AG04449 (cell line): ENCODE measurements around the gene AIMP1.

Source experiments
- CTCF ChIA-PET: fragments of 350-600 bp; formaldehyde crosslinking; extraction: SDS; loops from one replicate; lab custom pipeline; 2021; ENCODE audit warnings: antibody characterized with exemption; lab: Yijun Ruan, JAX
- POLR2A ChIA-PET: fragments of 400-600, 350-600 bp; formaldehyde crosslinking; extraction: SDS; loops from one replicate; lab custom pipeline; 2020; ENCODE audit warnings: antibody characterized with exemption, inconsistent platforms; lab: Yijun Ruan, JAX
- DNase-seq: peaks from one replicate; pipeline ENCODE4 v3.0.0-alpha.2; 2010; ENCODE audit warnings: low read depth, low spot score
- H3K4me3 ChIP-seq: 2 replicates; pipeline ENCODE4 v1.5.1; 2011; ENCODE audit warnings: low read depth, mild to moderate bottlenecking, control low read depth, low read length
- TF ChIP-seq, protein P1 (sequence below): IDR thresholded peaks from one replicate; pipeline ENCODE4 v1.5.1; 2011; ENCODE audit warnings: mild to moderate bottlenecking, moderate library complexity, low read length, control low read depth, inconsistent platforms; ENCODE audit not compliant: insufficient read depth; ENCODE audit errors: missing control alignments

The AIMP1 gene

DNA sequence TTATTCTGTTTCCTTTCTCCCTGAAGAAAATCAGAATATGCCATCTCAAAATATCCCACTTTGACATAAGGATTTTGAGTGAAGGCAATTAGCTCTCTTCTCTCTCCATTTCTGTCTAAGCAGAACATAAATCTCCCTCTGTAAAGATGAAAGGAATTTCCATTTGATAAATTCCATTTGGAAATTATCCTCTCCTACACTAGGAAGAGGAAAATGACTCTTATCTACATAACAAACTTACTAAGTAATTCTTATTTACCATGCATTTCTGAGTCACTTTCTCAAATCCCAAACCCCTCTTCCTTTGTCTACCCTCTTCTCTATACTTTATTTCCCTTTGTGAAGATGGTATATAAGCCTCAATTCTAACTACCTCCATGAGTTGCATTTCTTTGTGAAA is 11.7 kb upstream of the AIMP1 start:
- TF ChIP-seq, protein P1, sequence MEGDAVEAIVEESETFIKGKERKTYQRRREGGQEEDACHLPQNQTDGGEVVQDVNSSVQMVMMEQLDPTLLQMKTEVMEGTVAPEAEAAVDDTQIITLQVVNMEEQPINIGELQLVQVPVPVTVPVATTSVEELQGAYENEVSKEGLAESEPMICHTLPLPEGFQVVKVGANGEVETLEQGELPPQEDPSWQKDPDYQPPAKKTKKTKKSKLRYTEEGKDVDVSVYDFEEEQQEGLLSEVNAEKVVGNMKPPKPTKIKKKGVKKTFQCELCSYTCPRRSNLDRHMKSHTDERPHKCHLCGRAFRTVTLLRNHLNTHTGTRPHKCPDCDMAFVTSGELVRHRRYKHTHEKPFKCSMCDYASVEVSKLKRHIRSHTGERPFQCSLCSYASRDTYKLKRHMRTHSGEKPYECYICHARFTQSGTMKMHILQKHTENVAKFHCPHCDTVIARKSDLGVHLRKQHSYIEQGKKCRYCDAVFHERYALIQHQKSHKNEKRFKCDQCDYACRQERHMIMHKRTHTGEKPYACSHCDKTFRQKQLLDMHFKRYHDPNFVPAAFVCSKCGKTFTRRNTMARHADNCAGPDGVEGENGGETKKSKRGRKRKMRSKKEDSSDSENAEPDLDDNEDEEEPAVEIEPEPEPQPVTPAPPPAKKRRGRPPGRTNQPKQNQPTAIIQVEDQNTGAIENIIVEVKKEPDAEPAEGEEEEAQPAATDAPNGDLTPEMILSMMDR: no peak
- CTCF ChIA-PET: interaction anchor here (1.5 kb wide), 1 partner anchor 24 kb away, joined by 7 read pairs; no protein-coding TSS in a partner anchor

DNA sequence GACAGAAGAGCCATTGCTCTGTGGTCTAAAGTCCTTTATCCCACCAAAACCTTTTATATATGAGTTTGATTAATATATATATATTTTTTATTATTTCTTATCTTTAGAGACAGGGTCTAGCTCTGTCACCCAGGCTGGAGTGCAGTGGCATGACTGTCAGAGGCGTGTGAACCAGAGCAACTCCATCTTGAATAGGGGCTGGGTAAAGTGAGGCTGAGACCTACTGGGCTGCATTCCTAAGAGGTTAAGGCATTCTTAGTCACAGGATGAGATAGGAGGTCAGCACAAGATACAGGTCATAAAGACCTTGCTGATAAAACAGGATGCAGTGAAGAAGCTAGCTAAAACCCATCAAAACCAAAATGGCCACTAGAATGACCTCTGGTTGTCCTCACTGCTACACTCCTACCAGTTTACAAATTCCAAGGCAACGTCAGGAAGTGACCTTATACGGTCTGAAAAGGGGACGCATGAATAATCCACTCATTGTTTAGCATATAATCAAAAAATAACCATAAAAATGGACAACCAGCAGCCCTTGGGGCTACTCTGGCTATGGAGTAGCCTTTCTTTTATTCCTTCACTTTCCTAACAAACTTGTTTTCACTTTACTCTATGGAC is 10.8 kb upstream of the AIMP1 start:
- ChIA-PET CTCF (interaction anchor here (1.2 kb wide), 1 partner anchor 24 kb away, joined by 3 read pairs; no protein-coding TSS in a partner anchor), POLR2A (no interaction called here)
- TF ChIP-seq, protein P1: no peak
- no peak overlapping the region for H3K4me3 ChIP-seq
- no peak for DNase-seq

More for the DNA sequence above, 11.7 kb upstream of the AIMP1 start:
- POLR2A ChIA-PET: interaction anchor here (1.0 kb wide), 1 partner anchor 11 kb away, joined by 3 read pairs; the partner anchor contains the start of genes AIMP1 and TBCK
- DNase-seq: no peak
- no peak overlapping the region for H3K4me3 ChIP-seq

DNA sequence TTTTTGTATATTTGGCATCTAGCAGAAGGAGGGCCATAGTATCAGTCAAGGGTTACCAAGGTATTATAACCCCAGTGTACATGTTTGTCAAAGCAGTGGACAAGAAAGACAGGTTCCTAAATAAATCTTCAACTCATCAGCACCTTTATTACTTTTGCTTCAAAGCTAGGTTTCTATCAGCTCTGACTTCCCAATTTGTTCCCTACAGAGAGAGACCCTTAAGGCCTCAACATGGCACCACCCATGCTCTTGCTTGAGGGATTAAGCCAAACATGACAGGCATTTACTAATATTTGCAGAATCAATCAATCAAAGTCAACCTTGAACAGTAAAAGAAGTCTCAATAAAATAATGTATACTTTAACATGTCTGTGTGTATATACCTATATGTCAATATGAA is 9.8 kb upstream of the AIMP1 start:
- no peak for DNase-seq
- ChIA-PET CTCF (interaction anchor here (1.2 kb wide), 1 partner anchor 23 kb away, joined by 3 read pairs; no protein-coding TSS in a partner anchor), POLR2A (no interaction called here)
- no peak overlapping the region for H3K4me3 ChIP-seq
- TF ChIP-seq, protein P1: no peak

DNA sequence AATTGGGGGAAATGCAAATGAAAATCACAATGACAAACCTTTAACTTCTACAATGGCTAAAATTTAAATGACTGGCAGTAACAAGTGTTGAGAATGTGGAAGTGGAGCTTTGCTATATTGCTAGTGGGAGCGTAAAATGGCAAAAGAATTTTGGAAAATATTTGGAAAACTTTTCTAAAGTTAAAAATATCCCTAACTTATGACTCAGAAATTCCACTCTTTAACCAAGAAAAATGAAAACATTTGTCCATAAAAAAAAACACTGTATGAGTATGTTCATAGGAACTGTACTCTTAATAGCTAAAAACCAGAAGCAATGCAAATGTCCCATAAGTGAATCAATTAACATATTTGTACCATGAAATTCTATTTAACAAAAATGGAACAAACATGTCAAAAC is 4.0 kb upstream of the AIMP1 start:
- POLR2A ChIA-PET: interaction anchor here (0.7 kb wide), 1 partner anchor 492 kb away, joined by 3 read pairs; no protein-coding TSS in a partner anchor
- DNase-seq: peak; percentile 40
- H3K4me3 ChIP-seq: no peak overlapping the region
- CTCF ChIA-PET: no interaction called here
- TF ChIP-seq, protein P1: no peak

DNA sequence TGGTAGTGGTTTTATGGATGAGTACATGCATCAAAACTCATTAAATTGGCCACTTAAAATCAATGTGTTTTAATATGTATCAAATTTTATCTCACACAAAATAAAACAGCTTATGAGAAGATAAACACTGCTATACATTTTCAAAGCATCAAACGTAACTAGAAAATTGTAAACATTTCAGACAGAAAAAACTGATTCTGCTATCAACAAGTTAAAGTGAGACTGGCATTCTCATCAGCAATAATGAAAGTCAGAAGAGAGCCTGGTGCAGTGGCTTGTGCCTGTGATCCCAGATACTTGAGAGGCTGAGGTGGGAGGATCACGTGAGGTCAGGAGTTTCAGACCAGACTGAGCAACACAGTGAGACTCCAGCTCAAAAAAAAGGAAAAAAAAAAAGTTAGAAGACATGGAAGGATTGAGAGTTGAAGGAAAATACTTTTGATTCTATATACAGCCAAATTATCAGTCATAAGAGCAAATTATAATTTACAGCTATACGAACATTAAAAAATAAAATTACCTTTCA is 3.3 kb upstream of the AIMP1 start:
- TF ChIP-seq, protein P1: no peak
- no peak for DNase-seq
- no peak overlapping the region for H3K4me3 ChIP-seq
- ChIA-PET CTCF (interaction anchor here (0.9 kb wide), 1 partner anchor 11 kb away, joined by 3 read pairs; no protein-coding TSS in a partner anchor), POLR2A (no interaction called here)

DNA sequence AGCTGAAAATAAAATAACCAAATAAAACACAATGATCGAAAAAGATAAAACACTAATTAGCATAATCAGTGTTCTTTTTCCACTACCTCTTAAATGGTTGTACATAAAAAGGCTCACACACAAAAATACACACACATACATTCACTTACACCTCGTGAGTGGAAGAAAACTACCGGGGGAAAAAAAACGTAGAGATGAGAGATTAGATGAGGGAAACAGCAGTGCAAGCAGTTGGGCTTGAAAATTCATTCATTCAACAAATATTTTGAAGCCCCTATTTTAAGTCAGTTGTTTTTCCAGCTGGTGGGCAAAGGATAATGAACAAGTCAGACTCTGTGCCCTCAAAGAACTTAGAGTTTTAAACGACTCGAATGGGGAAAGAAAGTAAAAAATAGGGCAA is 1.4 kb upstream of the AIMP1 start:
- CTCF ChIA-PET: interaction anchor here (1.1 to 1.3 kb wide), 2 partner anchors 17 to 49 kb away, joined by 3 to 5 read pairs; no protein-coding TSS in a partner anchor
- TF ChIP-seq, protein P1: no peak
- POLR2A ChIA-PET: no interaction called here
- peak overlapping the region; percentile 91 for H3K4me3 ChIP-seq
- DNase-seq: no peak
